ENCODE data around the gene ZNF236.
A peak's percentile ranks its signal among the peaks of the same experiment; 100 is the strongest.

The ZNF236 gene

DNA sequence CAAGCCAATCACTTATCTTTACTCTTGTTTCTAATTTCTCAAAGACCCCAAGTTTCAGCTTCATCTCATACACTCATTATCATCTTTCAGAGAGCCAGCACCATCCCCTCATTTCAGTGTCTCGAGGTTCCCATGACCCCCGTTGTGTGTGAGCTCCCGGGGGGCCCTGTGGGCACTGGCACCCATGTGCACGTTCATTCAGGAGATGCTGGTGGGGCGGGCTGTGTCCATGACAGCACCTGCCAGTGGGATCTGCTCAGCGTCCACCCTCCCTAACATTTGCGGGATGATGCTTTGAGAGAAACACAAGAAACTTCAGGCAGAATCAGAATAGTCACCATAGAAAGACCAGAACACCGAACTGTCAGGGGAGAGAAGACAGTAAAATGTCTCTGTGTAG lies 189.8 kb downstream of the ZNF236 start:
- CTCF ChIA-PET, result interaction anchor here (0.7 to 2.9 kb wide), 5 partner anchors 11 to 85 kb away, joined by 3 to 10 read pairs (median 5); no protein-coding TSS in a partner anchor
- POLR2A ChIA-PET, result interaction anchor here (0.6 kb wide), 1 partner anchor 8 kb away, joined by 3 read pairs; no protein-coding TSS in a partner anchor
- Histone ChIP-seq H3K4me3 (ENCODE audit: control insufficient read depth in 1 of 7, extremely low read depth in 1 of 7, insufficient read depth in 4 of 7, low read depth in 2 of 7, low read length in 6 of 7) (no peak overlapping the region), H3K27me3 (replicated peaks in 2 of 5; ENCODE audit: control insufficient read depth in 4 of 5, insufficient read depth in 5 of 5, low read length in 4 of 5) (no peaks in the 10 kb centered on the region), H3K9me3 (ENCODE audit: control extremely low read depth in 1 of 5, control insufficient read depth in 4 of 5, insufficient read depth in 2 of 5, low read depth in 1 of 5, low read length in 4 of 5) (no peaks in the 10 kb centered on the region), H3K36me3 (ENCODE audit: control insufficient read depth in 4 of 4, insufficient read depth in 4 of 4, low read length in 3 of 4) (peaks cover 22 to 79% (median 50%) of the 10 kb centered on the region in 4 experiments), H3K4me1 (ENCODE audit: control extremely low read depth in 1 of 4, control insufficient read depth in 4 of 4, insufficient read depth in 4 of 4, low read length in 3 of 4) (peaks cover 0 to 3% (median 0%) of the 10 kb centered on the region in 4 experiments), H3K27ac (ENCODE audit: insufficient read depth in 1 of 2, low read depth in 1 of 2, low read length in 2 of 2, poor library complexity in 1 of 2, severe bottlenecking in 2 of 2) (no peak overlapping the region)
- no peak for DNase-seq
- 97% methylated on average over 8 of the region's 8 CpGs for WGBS (ENCODE audit: insufficient coverage)

- no peak overlapping the region for H3K4me3 ChIP-seq (ENCODE audit: control insufficient read depth in 1 of 7, extremely low read depth in 1 of 7, insufficient read depth in 4 of 7, low read depth in 2 of 7, low read length in 6 of 7)
- ChIA-PET CTCF (interaction anchor here (0.9 to 2.9 kb wide), 8 partner anchors 8 to 50 kb away, joined by 3 to 10 read pairs (median 4); no protein-coding TSS in a partner anchor), POLR2A (interaction anchor here (0.6 kb wide), 1 partner anchor 9 kb away, joined by 3 read pairs; no protein-coding TSS in a partner anchor)
- H3K9me3 ChIP-seq (ENCODE audit: control extremely low read depth in 1 of 5, control insufficient read depth in 4 of 5, insufficient read depth in 2 of 5, low read depth in 1 of 5, low read length in 4 of 5), result no peaks in the 10 kb centered on the region
- no peak for DNase-seq
- H3K27me3 ChIP-seq (replicated peaks in 2 of 5; ENCODE audit: control insufficient read depth in 4 of 5, insufficient read depth in 5 of 5, low read length in 4 of 5), result no peaks in the 10 kb centered on the region
- H3K27ac ChIP-seq (ENCODE audit: insufficient read depth in 1 of 2, low read depth in 1 of 2, low read length in 2 of 2, poor library complexity in 1 of 2, severe bottlenecking in 2 of 2), result no peak overlapping the region
- WGBS (ENCODE audit: insufficient coverage), result 82% methylated on average over 5 of the region's 6 CpGs
- peaks cover 27 to 87% (median 51%) of the 10 kb centered on the region in 4 experiments for H3K36me3 ChIP-seq (ENCODE audit: control insufficient read depth in 4 of 4, insufficient read depth in 4 of 4, low read length in 3 of 4)
- no peaks in the 10 kb centered on the region for H3K4me1 ChIP-seq (ENCODE audit: control extremely low read depth in 1 of 4, control insufficient read depth in 4 of 4, insufficient read depth in 4 of 4, low read length in 3 of 4)
These were observed 190.6 kb downstream of the ZNF236 start for GRCh38 chr18:77012806-77013541.

GRCh38 chr18:77013811-77014521 lies 191.6 kb downstream of the ZNF236 start:
- 92% methylated on average over 16 of the region's 18 CpGs for WGBS (ENCODE audit: insufficient coverage)
- H3K27me3 ChIP-seq (replicated peaks in 2 of 5; ENCODE audit: control insufficient read depth in 4 of 5, insufficient read depth in 5 of 5, low read length in 4 of 5), result no peaks in the 10 kb centered on the region
- POLR2A ChIA-PET, result no interaction called here

GRCh38 chr18:77014538-77014937 lies 192.2 kb downstream of the ZNF236 start:
- 100% methylated on average over 1 of the region's 5 CpGs for WGBS (ENCODE audit: insufficient coverage)
- Histone ChIP-seq H3K27me3 (replicated peaks in 2 of 5; ENCODE audit: control insufficient read depth in 4 of 5, insufficient read depth in 5 of 5, low read length in 4 of 5) (no peaks in the 10 kb centered on the region), H3K4me1 (ENCODE audit: control extremely low read depth in 1 of 4, control insufficient read depth in 4 of 4, insufficient read depth in 4 of 4, low read length in 3 of 4) (no peaks in the 10 kb centered on the region), H3K9me3 (ENCODE audit: control extremely low read depth in 1 of 5, control insufficient read depth in 4 of 5, insufficient read depth in 2 of 5, low read depth in 1 of 5, low read length in 4 of 5) (no peaks in the 10 kb centered on the region), H3K27ac (ENCODE audit: insufficient read depth in 1 of 2, low read depth in 1 of 2, low read length in 2 of 2, poor library complexity in 1 of 2, severe bottlenecking in 2 of 2) (no peak overlapping the region), H3K4me3 (ENCODE audit: control insufficient read depth in 1 of 7, extremely low read depth in 1 of 7, insufficient read depth in 4 of 7, low read depth in 2 of 7, low read length in 6 of 7) (no peak overlapping the region), H3K36me3 (ENCODE audit: control insufficient read depth in 4 of 4, insufficient read depth in 4 of 4, low read length in 3 of 4) (peaks cover 25 to 79% (median 47%) of the 10 kb centered on the region in 4 experiments)
- no peak for DNase-seq
- POLR2A ChIA-PET, result no interaction called here
- CTCF ChIA-PET, result interaction anchor here (2.9 kb wide), 2 partner anchors 14 to 35 kb away, joined by 8 to 10 read pairs; no protein-coding TSS in a partner anchor

More at GRCh38 chr18:77013811-77014521, 191.6 kb downstream of the ZNF236 start:
- Histone ChIP-seq H3K27ac (ENCODE audit: insufficient read depth in 1 of 2, low read depth in 1 of 2, low read length in 2 of 2, poor library complexity in 1 of 2, severe bottlenecking in 2 of 2) (no peak overlapping the region), H3K9me3 (ENCODE audit: control extremely low read depth in 1 of 5, control insufficient read depth in 4 of 5, insufficient read depth in 2 of 5, low read depth in 1 of 5, low read length in 4 of 5) (no peaks in the 10 kb centered on the region), H3K4me3 (ENCODE audit: control insufficient read depth in 1 of 7, extremely low read depth in 1 of 7, insufficient read depth in 4 of 7, low read depth in 2 of 7, low read length in 6 of 7) (no peak overlapping the region), H3K36me3 (ENCODE audit: control insufficient read depth in 4 of 4, insufficient read depth in 4 of 4, low read length in 3 of 4) (peaks cover 26 to 81% (median 47%) of the 10 kb centered on the region in 4 experiments), H3K4me1 (ENCODE audit: control extremely low read depth in 1 of 4, control insufficient read depth in 4 of 4, insufficient read depth in 4 of 4, low read length in 3 of 4) (no peaks in the 10 kb centered on the region)
- no peak for DNase-seq
- CTCF ChIA-PET, result interaction anchor here (1.3 to 2.9 kb wide), 5 partner anchors 9 to 49 kb away, joined by 3 to 10 read pairs (median 5); no protein-coding TSS in a partner anchor

DNA sequence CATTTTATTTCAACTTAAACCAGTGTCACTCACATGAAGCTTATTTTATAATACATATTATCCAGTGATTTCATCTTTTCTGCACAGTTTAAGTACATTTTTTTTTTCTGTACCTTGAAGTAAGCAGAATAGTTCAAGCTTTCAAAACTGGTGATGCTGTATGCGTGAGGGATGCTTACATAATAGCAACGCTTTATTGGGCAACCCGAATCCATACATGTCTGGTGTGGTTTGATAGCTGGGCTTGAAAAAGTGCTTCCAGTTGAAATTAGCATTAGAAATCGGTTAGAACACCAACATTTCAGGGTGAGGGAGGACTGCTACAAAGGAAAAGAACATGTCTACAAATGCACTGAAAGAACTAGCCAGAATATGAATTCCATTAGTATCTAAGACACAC lies 192.8 kb downstream of the ZNF236 start:
- H3K27ac ChIP-seq (ENCODE audit: insufficient read depth in 1 of 2, low read depth in 1 of 2, low read length in 2 of 2, poor library complexity in 1 of 2, severe bottlenecking in 2 of 2), result no peak overlapping the region
- 82% methylated on average over 3 of the region's 4 CpGs for WGBS (ENCODE audit: insufficient coverage)
- POLR2A ChIA-PET, result no interaction called here

DNA sequence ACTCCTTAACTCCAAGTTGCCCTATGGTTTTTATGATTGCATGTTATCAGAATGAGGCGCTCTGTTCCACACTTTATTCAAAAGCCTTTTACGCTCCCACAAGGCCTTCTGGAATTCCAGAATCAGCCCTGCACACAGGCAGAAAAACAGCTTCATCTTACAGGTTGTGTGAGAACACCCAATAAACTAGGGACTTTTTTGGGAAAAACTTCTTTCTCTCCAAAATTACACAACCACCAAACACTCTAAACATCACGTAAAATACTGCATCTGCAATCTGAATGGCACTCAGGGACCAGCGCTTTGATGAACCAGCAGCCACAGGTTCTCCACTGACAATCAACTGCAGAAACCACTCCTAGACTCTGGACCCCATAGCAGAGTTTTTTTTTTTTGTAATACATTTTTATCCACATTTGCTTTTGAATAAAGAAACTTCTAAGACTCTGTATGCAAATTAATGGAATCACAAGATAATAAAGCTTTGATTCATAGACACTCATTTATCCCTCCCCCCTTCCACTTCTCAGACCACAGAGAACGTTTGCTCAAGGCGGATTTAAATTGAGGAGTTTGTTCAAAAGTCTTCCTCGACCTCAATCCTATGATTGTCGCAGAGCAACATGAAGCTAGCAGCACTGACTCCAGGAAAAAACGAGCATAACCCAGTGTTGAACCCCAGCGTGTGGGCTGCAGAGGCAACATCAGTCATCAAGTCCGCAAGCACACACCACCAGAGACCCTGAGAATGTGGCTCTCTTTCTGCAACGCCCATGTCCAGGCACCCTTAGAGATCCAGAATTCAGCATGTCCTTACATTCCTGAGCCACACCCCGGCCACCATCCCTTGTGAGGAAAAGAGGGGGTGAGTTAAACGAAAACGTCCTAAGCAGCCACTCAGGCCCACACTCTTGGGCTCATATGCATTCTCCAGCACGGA lies 193.7 kb downstream of the ZNF236 start:
- Histone ChIP-seq H3K4me1 (ENCODE audit: control extremely low read depth in 1 of 4, control insufficient read depth in 4 of 4, insufficient read depth in 4 of 4, low read length in 3 of 4) (no peaks in the 10 kb centered on the region), H3K27me3 (replicated peaks in 2 of 5; ENCODE audit: control insufficient read depth in 4 of 5, insufficient read depth in 5 of 5, low read length in 4 of 5) (no peaks in the 10 kb centered on the region), H3K36me3 (ENCODE audit: control insufficient read depth in 4 of 4, insufficient read depth in 4 of 4, low read length in 3 of 4) (peaks cover 19 to 78% (median 46%) of the 10 kb centered on the region in 4 experiments), H3K4me3 (ENCODE audit: control insufficient read depth in 1 of 7, extremely low read depth in 1 of 7, insufficient read depth in 4 of 7, low read depth in 2 of 7, low read length in 6 of 7) (no peak overlapping the region), H3K9me3 (ENCODE audit: control extremely low read depth in 1 of 5, control insufficient read depth in 4 of 5, insufficient read depth in 2 of 5, low read depth in 1 of 5, low read length in 4 of 5) (no peaks in the 10 kb centered on the region), H3K27ac (ENCODE audit: insufficient read depth in 1 of 2, low read depth in 1 of 2, low read length in 2 of 2, poor library complexity in 1 of 2, severe bottlenecking in 2 of 2) (no peak overlapping the region)
- ChIA-PET POLR2A (no interaction called here), CTCF (interaction anchor here (2.8 kb wide), 1 partner anchor 16 kb away, joined by 12 read pairs; no protein-coding TSS in a partner anchor)
- no peak for DNase-seq
- WGBS (ENCODE audit: insufficient coverage), result 98% methylated on average over 11 of the region's 16 CpGs

More for the DNA sequence above, 192.8 kb downstream of the ZNF236 start:
- Histone ChIP-seq H3K4me1 (ENCODE audit: control extremely low read depth in 1 of 4, control insufficient read depth in 4 of 4, insufficient read depth in 4 of 4, low read length in 3 of 4) (no peaks in the 10 kb centered on the region), H3K9me3 (ENCODE audit: control extremely low read depth in 1 of 5, control insufficient read depth in 4 of 5, insufficient read depth in 2 of 5, low read depth in 1 of 5, low read length in 4 of 5) (no peaks in the 10 kb centered on the region), H3K36me3 (ENCODE audit: control insufficient read depth in 4 of 4, insufficient read depth in 4 of 4, low read length in 3 of 4) (peaks cover 22 to 79% (median 46%) of the 10 kb centered on the region in 4 experiments), H3K4me3 (ENCODE audit: control insufficient read depth in 1 of 7, extremely low read depth in 1 of 7, insufficient read depth in 4 of 7, low read depth in 2 of 7, low read length in 6 of 7) (no peak overlapping the region), H3K27me3 (replicated peaks in 2 of 5; ENCODE audit: control insufficient read depth in 4 of 5, insufficient read depth in 5 of 5, low read length in 4 of 5) (no peaks in the 10 kb centered on the region)
- CTCF ChIA-PET, result interaction anchor here (2.8 to 2.9 kb wide), 2 partner anchors 16 to 35 kb away, joined by 8 to 12 read pairs; no protein-coding TSS in a partner anchor
- DNase-seq, result peak in 2 of 3 donors; percentile 13 to 14
